Measurements from ENCODE around the gene CNOT6. TPM values are rescaled to one million over a fixed set of nuclear protein-coding genes. Genes with fewer than 3 reads are reported as not detected.
"Not testable (repeated sequence)": the region's sequence is repeated elsewhere in the genome, so short reads cannot be mapped to it uniquely, and the experiment has no call there.

Gene CNOT6
- total RNA-seq, 1 donor, result 11.6 TPM

GRCh38 chr5:180470966-180471582 is 23.1 kb upstream of the CNOT6 start:
- DNase-seq (ENCODE audit: low read depth in 2 of 3, low spot score in 2 of 3), result peak; percentile 34 to 76 (median 61)

- no peak for DNase-seq (ENCODE audit: low read depth in 2 of 3, low spot score in 2 of 3)
Measured at GRCh38 chr5:180471866-180472265, 22.3 kb upstream of the CNOT6 start.

- no peak for DNase-seq (ENCODE audit: low read depth in 2 of 3, low spot score in 2 of 3)
Measured at GRCh38 chr5:180472269-180472668, 21.9 kb upstream of the CNOT6 start.

DNA sequence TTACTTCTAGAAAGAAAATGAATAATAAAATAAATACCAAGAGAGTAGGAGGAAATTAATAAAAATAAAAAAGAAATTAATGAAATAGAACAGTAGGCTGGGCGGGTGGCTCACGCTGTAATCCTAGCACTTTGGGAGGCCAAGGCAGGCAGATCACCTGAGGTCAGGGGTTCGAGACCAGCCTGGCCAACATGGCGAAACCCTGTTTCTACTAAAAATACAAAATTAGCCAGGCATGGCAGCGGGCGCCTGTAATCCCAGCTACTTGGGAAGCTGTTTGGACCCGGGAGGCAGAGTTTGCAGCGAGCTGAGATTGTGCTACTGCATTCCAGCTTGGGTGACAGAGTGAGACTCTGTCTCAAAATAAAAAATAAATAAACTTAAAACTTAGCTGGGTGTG is 20.8 kb upstream of the CNOT6 start:
- DNase-seq (ENCODE audit: low read depth in 2 of 3, low spot score in 2 of 3), result not testable (repeated sequence)

DNA sequence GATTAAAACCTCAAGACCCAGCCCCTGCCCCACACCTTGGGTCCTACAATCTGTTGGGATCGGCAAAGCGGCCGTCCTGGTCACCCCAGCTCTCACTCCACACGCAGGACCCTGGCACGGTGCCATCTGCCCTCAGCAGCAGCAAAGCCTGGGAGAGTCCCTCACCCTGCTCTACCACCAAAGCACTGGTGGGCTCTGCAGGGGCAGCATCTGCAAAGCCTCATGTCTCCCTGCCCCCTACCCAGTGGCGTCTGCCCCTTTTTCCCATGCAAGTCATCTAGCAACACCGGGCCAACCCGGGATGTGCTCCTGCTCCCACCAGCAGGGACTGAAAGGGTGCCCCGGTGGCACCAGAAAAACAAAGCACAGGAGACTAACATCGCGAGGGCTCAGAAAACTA is 19.6 kb upstream of the CNOT6 start:
- no peak for DNase-seq (ENCODE audit: low read depth in 2 of 3, low spot score in 2 of 3)

DNA sequence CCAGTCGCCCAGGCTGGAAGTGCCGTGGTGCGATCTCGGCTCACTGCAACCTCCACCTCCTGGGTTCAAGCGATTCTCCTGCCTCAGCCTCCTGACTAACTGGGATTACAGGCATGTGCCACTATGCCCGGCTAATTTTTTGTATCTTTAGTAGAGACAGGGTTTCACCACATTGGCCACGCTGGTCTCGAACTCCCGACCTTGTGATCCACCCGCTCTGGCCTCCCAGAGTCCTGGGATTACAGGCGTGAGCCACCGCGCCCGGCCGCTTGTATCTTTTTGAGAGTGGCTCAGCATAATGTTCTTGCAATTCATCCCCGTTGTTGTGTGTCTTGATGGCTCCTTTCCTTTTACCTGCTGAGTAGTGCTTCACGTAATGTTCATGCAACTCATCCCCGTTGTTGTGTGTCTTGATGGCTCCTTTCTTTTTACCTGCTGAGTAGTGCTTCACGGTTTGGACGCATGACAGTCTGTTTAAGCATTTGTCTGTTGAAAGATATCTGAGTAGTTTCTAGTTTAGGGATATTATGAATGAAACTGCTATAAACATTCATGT is 18.1 kb upstream of the CNOT6 start:
- not testable (repeated sequence) for DNase-seq (ENCODE audit: low read depth in 2 of 3, low spot score in 2 of 3)

- DNase-seq (ENCODE audit: low read depth in 2 of 3, low spot score in 2 of 3), result no peak
Measured at GRCh38 chr5:180484813-180485212, 9.4 kb upstream of the CNOT6 start.

- DNase-seq (ENCODE audit: low read depth in 2 of 3, low spot score in 2 of 3), result no peak
Measured at GRCh38 chr5:180486636-180487149, 7.5 kb upstream of the CNOT6 start.

- DNase-seq (ENCODE audit: low read depth in 2 of 3, low spot score in 2 of 3), result no peak
Measured at GRCh38 chr5:180487556-180487955, 6.6 kb upstream of the CNOT6 start.

DNA sequence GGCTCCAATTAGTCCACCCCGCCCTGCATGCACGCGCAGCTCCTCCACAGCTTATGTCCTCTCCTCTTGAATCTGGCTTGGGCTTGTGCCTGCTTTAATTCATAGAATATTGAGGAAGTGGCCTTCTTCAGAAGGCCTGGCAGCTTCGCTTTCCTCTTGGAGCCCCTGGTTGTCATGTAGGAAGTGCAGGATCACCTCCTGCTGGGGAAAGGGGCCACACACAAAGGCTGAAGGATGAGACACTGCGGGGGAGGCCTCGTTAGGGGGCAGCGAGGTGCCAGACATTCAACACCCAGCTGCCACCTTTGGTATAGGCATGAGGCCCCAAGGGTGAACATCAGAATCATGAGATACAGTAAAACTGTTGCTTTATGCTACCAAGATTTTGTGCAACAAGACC is 2.7 kb upstream of the CNOT6 start:
- DNase-seq (ENCODE audit: low read depth in 2 of 3, low spot score in 2 of 3), result peak in 2 of 3 donors; percentile 20 to 23

GRCh38 chr5:180492226-180492903 is 1.8 kb upstream of the CNOT6 start:
- no peak for DNase-seq (ENCODE audit: low read depth in 2 of 3, low spot score in 2 of 3)

- peak in 2 of 3 donors; percentile 50 for DNase-seq (ENCODE audit: low read depth in 2 of 3, low spot score in 2 of 3)
Measured at GRCh38 chr5:180494510-180495181, 467 bp downstream of the CNOT6 start.

GRCh38 chr5:180495292-180495691 is 1.1 kb downstream of the CNOT6 start:
- no peak for DNase-seq (ENCODE audit: low read depth in 2 of 3, low spot score in 2 of 3)

DNA sequence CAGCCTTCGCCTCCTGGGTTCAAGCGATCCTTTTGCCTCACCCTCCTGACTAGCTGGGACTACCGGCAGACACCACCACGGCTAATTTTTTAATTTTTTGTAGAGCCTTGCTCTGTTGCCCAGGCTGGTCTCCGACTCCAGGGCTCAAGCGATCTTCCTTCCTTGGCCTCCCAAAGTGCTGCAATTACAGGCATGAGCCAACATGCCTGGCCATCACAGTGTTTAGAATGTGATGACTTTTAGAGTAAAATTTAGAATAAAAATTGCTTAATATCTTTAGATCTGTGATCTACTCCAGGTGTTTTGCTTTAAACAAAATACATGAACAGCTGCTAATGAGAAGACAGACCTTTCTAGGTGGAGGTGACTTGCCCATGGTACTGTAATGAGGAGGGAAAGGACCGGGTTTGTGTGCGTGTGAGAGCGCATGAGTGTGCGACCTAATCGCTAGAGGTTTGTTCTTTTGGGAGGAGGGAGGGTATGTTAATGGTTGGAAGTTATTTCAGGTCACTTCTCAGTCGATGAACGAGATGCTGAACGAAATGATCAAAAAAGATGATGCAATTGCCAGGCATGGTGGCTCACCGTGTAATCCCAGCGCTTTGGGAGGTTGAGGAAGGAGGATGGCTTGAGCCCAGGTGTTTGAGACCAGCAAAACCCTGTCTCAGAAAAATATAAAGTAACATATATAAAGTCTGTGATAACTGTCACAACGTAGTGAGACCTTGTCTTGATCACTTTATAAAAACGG is 2.0 kb downstream of the CNOT6 start:
- no peak for DNase-seq (ENCODE audit: low read depth in 2 of 3, low spot score in 2 of 3)

- not testable (repeated sequence) for DNase-seq (ENCODE audit: low read depth in 2 of 3, low spot score in 2 of 3)
Measured at GRCh38 chr5:180496806-180497205, 2.6 kb downstream of the CNOT6 start.

GRCh38 chr5:180497865-180498264 is 3.7 kb downstream of the CNOT6 start:
- not testable (repeated sequence) for DNase-seq (ENCODE audit: low read depth in 2 of 3, low spot score in 2 of 3)

DNA sequence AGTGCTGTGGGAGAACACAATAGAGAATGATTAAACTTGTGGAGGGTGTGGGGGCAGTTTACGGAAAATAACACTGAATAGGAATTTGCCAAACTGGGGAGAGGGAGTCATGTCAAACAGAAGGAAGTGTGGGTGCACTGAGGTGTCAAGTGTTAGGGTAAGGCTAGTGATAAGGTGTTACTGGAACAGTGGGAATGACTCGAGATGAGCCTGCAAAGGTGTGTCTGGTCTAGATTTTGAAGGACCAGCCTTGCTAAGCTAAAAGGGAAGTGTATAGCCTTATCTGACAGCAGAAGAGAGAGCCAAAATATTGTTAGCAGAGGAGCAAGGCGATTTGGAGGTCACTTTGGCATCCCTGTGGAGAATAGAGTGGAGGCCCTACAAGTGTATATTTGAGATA is 4.2 kb downstream of the CNOT6 start:
- no peak for DNase-seq (ENCODE audit: low read depth in 2 of 3, low spot score in 2 of 3)

GRCh38 chr5:180499684-180500083 is 5.5 kb downstream of the CNOT6 start:
- no peak for DNase-seq (ENCODE audit: low read depth in 2 of 3, low spot score in 2 of 3)

DNA sequence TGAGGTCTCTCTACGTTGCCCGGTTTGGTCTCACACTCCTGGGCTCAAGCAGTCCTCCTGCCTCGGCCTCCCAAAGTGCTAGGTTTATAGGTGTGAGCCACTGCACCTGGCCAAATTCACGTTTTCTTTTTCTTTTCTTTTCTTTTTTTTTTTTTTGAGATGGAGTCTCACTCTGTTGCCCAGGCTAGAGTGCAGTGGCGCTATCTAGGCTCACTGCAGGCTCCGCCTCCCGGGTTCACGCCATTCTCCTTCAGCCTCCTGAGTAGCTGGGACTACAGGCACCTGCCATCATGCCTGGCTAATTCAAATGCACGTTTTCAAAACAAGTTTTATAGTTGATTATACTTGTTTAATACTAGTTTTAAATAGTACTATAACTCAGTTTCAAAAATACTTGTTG is 6.1 kb downstream of the CNOT6 start:
- DNase-seq (ENCODE audit: low read depth in 2 of 3, low spot score in 2 of 3), result not testable (repeated sequence)

- DNase-seq (ENCODE audit: low read depth in 2 of 3, low spot score in 2 of 3), result peak in 1 of 3 donors; percentile 55
Measured at GRCh38 chr5:180507661-180508060, 13.5 kb downstream of the CNOT6 start.

DNA sequence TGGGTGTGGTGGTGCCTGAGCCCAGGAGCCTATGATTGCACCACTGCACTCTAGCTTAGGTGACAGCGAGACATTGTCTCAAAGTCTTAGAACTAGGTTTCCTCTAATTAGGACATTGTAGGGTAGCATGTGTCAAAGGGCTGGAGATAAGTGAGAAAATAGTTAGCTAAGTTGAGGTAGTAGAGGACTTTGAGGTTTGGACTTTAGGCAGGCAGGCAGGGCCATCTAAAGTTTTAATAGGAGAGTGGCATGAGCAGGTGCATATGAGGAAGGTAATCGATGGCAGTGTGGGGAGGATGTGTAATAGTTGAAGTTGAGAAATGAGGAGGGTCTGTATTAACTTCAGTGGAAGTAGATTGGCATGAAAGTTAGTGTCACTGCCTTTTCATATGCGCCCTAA is 21.1 kb downstream of the CNOT6 start:
- DNase-seq (ENCODE audit: low read depth in 2 of 3, low spot score in 2 of 3), result no peak

All from hematopoietic multipotent progenitor cell (in vitro differentiated cells).